OCI-LY3 (cell line): Measurements from ENCODE around the gene XRCC4.
"Not testable (repeated sequence)": the region's sequence is repeated elsewhere in the genome, so short reads cannot be mapped to it uniquely, and the experiment has no call there.

Source experiments
- H2AFZ ChIP-seq: fragments of 200-600, 300-600 bp; shearing (Covaris generic); 2 replicates; pipeline ENCODE4 v1.6.0; 2014; ENCODE audit warnings: antibody characterized with exemption, low read depth, low read length
- H3K27ac ChIP-seq: fragments of 200-600, 300-600 bp; sonication (generic); 2 replicates; pipeline ENCODE4 v1.5.1; 2014; ENCODE audit warnings: mild to moderate bottlenecking, low read length, moderate library complexity, mixed read lengths
- H3K27me3 ChIP-seq: fragments of 200-600, 300-600 bp; sonication (generic); 2 replicates; pipeline ENCODE4 v1.6.1; 2014; ENCODE audit warnings: low read depth, low read length, mixed read lengths
- H3K36me3 ChIP-seq: fragments of 200-600, 300-600 bp; sonication (generic); replicated peaks from 2 replicates; pipeline ENCODE3; 2014; ENCODE audit warnings: low read depth, low read length, mixed read lengths
- H3K4me1 ChIP-seq: fragments of 300-600, 200-600 bp; sonication (generic); 2 replicates; pipeline ENCODE4 v1.6.1; 2014; ENCODE audit warnings: low read length, mixed read lengths
- H3K4me2 ChIP-seq: fragments of 200-600, 300-600 bp; sonication (generic); 2 replicates; pipeline ENCODE4 v1.6.1; 2014; ENCODE audit warnings: low read length, mixed read lengths
- H3K4me3 ChIP-seq: fragments of 300-600, 200-600 bp; sonication (generic); 2 replicates; pipeline ENCODE4 v1.5.1; 2014; ENCODE audit warnings: antibody characterized with exemption, mild to moderate bottlenecking, low read length, moderate library complexity
- H3K79me2 ChIP-seq: fragments of 300-600, 200-600 bp; shearing (Covaris generic); 2 replicates; pipeline ENCODE4 v1.6.1; 2014; ENCODE audit warnings: mild to moderate bottlenecking, low read length, mixed read lengths
- H3K9ac ChIP-seq: fragments of 300-600, 200-600 bp; shearing (Covaris generic); 2 replicates; pipeline ENCODE4 v1.6.0; 2014; ENCODE audit warnings: mild to moderate bottlenecking, low read length, moderate library complexity
- H3K9me3 ChIP-seq: fragments of 200-600, 300-600 bp; shearing (Covaris generic); 2 replicates; pipeline ENCODE4 v1.6.1; 2014; ENCODE audit warnings: low read length, mixed read lengths; ENCODE audit not compliant: insufficient read depth
- H4K20me1 ChIP-seq: fragments of 200-600, 300-600 bp; sonication (generic); 2 replicates; pipeline ENCODE4 v1.6.1; 2016; ENCODE audit warnings: low read length, mixed read lengths; ENCODE audit not compliant: insufficient read depth
- EZH2phosphoT487 ChIP-seq: fragments of 200-600 bp; shearing (Covaris generic); IDR thresholded peaks from 2 replicates; pipeline ENCODE4 v1.6.1; 2018; ENCODE audit warnings: antibody characterized with exemption, mixed run types, low read depth
- TF ChIP-seq, protein P1 (sequence below): fragments of 200-600, 300-600 bp; sonication (generic); IDR thresholded peaks from 2 replicates; pipeline ENCODE4 v1.5.1; 2014; ENCODE audit warnings: antibody characterized with exemption, low read length, low read depth

The XRCC4 gene

GRCh38 chr5:83059341-83059740 is 18.0 kb upstream of the XRCC4 start:
- Histone ChIP-seq H3K4me3 (no peak overlapping the region), H3K4me2 (no peak overlapping the region), H3K4me1 (peaks cover 3% of the 10 kb centered on the region; the same call in 1 of the 2 replicates), H3K79me2 (peaks cover 14% of the 10 kb centered on the region), H4K20me1 (no peaks in the 10 kb centered on the region), H3K27ac (no peak overlapping the region), H3K9me3 (no peaks in the 10 kb centered on the region), H3K27me3 (no peaks in the 10 kb centered on the region), H3K9ac (no peak overlapping the region), H3K36me3 (peaks cover 23% of the 10 kb centered on the region), H2AFZ (no peak overlapping the region)
- TF ChIP-seq, protein P1, sequence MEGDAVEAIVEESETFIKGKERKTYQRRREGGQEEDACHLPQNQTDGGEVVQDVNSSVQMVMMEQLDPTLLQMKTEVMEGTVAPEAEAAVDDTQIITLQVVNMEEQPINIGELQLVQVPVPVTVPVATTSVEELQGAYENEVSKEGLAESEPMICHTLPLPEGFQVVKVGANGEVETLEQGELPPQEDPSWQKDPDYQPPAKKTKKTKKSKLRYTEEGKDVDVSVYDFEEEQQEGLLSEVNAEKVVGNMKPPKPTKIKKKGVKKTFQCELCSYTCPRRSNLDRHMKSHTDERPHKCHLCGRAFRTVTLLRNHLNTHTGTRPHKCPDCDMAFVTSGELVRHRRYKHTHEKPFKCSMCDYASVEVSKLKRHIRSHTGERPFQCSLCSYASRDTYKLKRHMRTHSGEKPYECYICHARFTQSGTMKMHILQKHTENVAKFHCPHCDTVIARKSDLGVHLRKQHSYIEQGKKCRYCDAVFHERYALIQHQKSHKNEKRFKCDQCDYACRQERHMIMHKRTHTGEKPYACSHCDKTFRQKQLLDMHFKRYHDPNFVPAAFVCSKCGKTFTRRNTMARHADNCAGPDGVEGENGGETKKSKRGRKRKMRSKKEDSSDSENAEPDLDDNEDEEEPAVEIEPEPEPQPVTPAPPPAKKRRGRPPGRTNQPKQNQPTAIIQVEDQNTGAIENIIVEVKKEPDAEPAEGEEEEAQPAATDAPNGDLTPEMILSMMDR: no peak

GRCh38 chr5:83066548-83067110 is 10.7 kb upstream of the XRCC4 start:
- H3K4me2 ChIP-seq: no peak overlapping the region
- 0 out of 2 replicates have a peak, but pooled peaks cover 2% of the 10 kb centered on the region for H4K20me1 ChIP-seq
- H3K4me1 ChIP-seq: no peaks in the 10 kb centered on the region
- no peak overlapping the region for H3K4me3 ChIP-seq
- H3K27ac ChIP-seq: no peak overlapping the region
- peaks cover 8% of the 10 kb centered on the region for H3K36me3 ChIP-seq
- no peaks in the 10 kb centered on the region for H3K9me3 ChIP-seq
- no peak for TF ChIP-seq EZH2phosphoT487
- TF ChIP-seq, protein P1: no peak
- H3K79me2 ChIP-seq: peaks cover 83% of the 10 kb centered on the region
- H2AFZ ChIP-seq: no peak overlapping the region
- no peaks in the 10 kb centered on the region for H3K27me3 ChIP-seq
- no peak overlapping the region for H3K9ac ChIP-seq

DNA sequence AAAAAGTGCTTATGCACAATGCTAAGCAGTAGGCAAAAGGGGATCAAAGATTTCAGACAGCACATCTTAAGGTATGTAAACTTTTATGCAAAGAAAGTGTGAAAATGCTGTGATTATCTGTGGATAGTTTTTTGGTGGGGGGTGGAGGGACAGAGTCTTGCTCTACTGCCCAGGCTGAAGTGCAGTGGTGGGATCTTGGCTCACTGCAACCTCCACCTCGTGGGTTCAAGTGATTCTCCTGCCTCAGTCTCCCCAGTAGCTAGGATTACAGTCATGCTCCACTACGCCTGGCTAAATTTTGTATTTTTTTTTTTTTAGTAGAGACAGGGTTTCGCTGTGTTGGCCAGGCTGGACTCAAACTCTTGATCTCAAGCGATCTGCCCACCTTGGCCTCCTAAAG is 10.0 kb upstream of the XRCC4 start:
- not testable (repeated sequence) for H4K20me1 ChIP-seq, H3K27ac ChIP-seq, H3K4me3 ChIP-seq, H3K27me3 ChIP-seq, H2AFZ ChIP-seq, H3K4me2 ChIP-seq, H3K9me3 ChIP-seq, H3K9ac ChIP-seq, H3K36me3 ChIP-seq, H3K4me1 ChIP-seq
- peaks cover 91% of the 10 kb centered on the region for H3K79me2 ChIP-seq

GRCh38 chr5:83069096-83069799 is 8.1 kb upstream of the XRCC4 start:
- Histone ChIP-seq H3K9ac (no peak overlapping the region), H3K27ac (no peak overlapping the region), H3K9me3 (no peaks in the 10 kb centered on the region), H3K36me3 (peaks cover 12% of the 10 kb centered on the region), H3K4me2 (no peak overlapping the region), H3K27me3 (no peaks in the 10 kb centered on the region), H4K20me1 (0 out of 2 replicates have a peak, but pooled peaks cover 9% of the 10 kb centered on the region), H3K4me3 (no peak overlapping the region), H3K79me2 (peaks cover 97% of the 10 kb centered on the region), H3K4me1 (no peaks in the 10 kb centered on the region), H2AFZ (no peak overlapping the region)
- TF ChIP-seq, protein P1: no peak
- no peak for TF ChIP-seq EZH2phosphoT487
